GM12801 (cell line): ENCODE data around the gene CEP164.

Source experiments
- TF ChIP-seq, protein P1 (sequence below): IDR thresholded peaks from one replicate; pipeline ENCODE4 v1.5.1; 2011; ENCODE audit warnings: control low read depth; ENCODE audit not compliant: insufficient read length; ENCODE audit errors: extremely low read depth

Gene CEP164

DNA sequence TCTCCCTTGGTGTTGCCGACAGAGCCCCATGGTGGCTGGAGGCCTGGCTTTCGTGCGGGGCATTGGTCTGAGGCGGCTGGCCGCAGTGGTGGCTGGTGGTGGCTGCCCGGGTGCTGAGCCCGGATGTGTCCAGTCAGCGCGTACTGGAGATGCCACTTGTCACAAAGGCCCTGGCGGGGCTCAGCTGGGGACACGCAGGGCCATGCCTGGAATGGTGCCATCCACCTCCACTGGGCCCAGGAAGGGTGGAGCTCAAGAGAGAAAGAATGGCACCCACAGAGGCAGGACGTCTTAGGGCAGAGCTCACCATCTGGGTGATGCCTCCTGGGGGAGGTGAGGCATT lies 92.5 kb downstream of the CEP164 start:
- TF ChIP-seq, protein P1, sequence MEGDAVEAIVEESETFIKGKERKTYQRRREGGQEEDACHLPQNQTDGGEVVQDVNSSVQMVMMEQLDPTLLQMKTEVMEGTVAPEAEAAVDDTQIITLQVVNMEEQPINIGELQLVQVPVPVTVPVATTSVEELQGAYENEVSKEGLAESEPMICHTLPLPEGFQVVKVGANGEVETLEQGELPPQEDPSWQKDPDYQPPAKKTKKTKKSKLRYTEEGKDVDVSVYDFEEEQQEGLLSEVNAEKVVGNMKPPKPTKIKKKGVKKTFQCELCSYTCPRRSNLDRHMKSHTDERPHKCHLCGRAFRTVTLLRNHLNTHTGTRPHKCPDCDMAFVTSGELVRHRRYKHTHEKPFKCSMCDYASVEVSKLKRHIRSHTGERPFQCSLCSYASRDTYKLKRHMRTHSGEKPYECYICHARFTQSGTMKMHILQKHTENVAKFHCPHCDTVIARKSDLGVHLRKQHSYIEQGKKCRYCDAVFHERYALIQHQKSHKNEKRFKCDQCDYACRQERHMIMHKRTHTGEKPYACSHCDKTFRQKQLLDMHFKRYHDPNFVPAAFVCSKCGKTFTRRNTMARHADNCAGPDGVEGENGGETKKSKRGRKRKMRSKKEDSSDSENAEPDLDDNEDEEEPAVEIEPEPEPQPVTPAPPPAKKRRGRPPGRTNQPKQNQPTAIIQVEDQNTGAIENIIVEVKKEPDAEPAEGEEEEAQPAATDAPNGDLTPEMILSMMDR, result no peak

- TF ChIP-seq, protein P1, result no peak
Measured at GRCh38 chr11:117420598-117420997, 92.9 kb downstream of the CEP164 start.

GRCh38 chr11:117421041-117421440 lies 93.4 kb downstream of the CEP164 start:
- TF ChIP-seq, protein P1, result no peak

GRCh38 chr11:117421476-117421875 lies 93.8 kb downstream of the CEP164 start:
- TF ChIP-seq, protein P1, result no peak

DNA sequence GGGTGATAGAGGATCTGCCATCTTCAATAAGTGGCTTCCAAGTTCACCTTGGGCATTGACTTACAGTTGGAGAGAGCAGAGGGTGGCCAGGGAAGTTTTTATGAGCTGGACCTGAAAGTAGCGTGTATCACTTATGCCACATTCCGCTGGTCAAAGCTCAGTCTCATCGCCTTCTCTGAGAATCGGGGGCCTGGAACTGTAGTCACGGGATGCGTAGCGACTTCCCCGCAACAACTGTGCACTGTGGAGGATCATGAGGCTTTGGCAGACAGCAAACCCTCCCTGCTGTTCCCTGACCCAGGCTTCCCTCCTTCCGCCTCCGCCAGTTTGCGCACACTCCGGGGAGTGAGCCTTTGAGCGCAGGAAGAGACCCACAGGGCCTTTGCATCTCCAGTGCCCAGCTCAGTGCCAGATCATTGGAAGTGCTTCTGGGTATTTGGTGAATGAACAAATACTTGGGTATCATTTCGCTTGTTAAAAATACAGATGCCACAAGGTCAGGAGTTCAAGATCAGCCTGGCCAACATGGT lies 95.5 kb downstream of the CEP164 start:
- TF ChIP-seq, protein P1, result no peak

DNA sequence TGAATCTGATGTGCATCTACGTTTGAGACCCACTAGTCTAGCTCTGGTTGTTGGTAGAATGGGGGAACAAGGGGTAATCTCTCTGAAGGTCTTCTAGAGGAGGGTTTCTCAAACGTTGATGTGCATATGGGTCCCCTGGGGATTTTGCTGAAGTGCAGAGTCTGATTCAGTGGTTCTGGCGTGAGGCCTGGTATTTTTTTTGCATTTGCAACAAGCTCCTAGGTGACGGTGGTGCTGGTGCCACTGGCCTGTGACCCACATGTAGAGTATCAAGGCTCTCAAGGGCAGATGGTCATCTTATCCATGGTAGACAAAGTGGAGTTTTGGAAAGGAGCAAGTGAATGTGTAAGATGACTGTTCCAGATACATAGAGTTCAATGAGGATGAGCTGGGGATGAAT lies 97.1 kb downstream of the CEP164 start:
- TF ChIP-seq, protein P1, result no peak

- TF ChIP-seq, protein P1, result no peak
Measured at GRCh38 chr11:117425679-117426296, 98.1 kb downstream of the CEP164 start.
